ENCODE results near the gene FSTL5. TPM values are rescaled to one million over a fixed set of nuclear protein-coding genes. Genes with fewer than 3 reads are reported as not detected.

Gene FSTL5
- total RNA-seq, 1 experiment from 2014 or later = 0.55 TPM

DNA sequence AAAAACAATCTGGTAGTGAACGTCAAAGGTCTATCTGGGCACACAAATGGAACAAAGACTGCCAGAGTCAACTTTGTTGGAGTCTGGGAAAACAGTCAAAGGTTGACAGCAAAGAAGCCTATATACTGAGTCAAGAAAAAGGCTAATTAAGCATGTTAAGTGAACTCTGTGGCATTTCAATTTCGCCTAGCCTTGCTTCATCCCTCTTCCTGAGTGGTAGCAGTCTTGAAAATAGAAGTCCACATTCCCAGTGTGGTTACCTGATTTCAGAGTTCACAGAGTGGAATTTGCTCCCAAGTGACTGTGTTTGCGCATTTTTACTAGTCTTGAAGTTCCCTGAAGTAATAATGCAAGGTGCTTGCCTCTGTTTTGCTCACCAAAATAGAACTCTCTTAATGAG, 760.0 kb downstream of the FSTL5 start:
- no peaks in the 10 kb centered on the region for H3K27me3 Mint-ChIP-seq (ENCODE audit: low read depth)
- peak overlapping the region; percentile 85 for H3K27ac Mint-ChIP-seq
- TF ChIP-seq PRRX2 (CRISPR knock-in tag; IDR thresholded peaks at IDR 0.05) = no peak
- no peak for TF ChIP-seq TEAD4 (CRISPR knock-in tag; IDR thresholded peaks at IDR 0.05)
- TF ChIP-seq MYBL2 (CRISPR knock-in tag; IDR thresholded peaks at IDR 0.05) = no peak
- no peak for TF ChIP-seq ZNF263 (CRISPR knock-in tag; IDR thresholded peaks at IDR 0.05; ENCODE audit: low read depth)
- TF ChIP-seq ATF1 (CRISPR knock-in tag; IDR thresholded peaks at IDR 0.05) = no peak
- TF ChIP-seq NFATC4 (CRISPR knock-in tag; IDR thresholded peaks at IDR 0.05) = no peak
- no peak for TF ChIP-seq ZNF416 (CRISPR knock-in tag; IDR thresholded peaks at IDR 0.05)
- TF ChIP-seq SMAD3 (CRISPR knock-in tag; IDR thresholded peaks at IDR 0.05; ENCODE audit: borderline replicate concordance) = no peak
- no peak for TF ChIP-seq RORB (CRISPR knock-in tag; IDR thresholded peaks at IDR 0.05)
- no peak for TF ChIP-seq KAT7 (CRISPR knock-in tag; IDR thresholded peaks at IDR 0.05; ENCODE audit: borderline replicate concordance)
- TF ChIP-seq NR1H2 (CRISPR knock-in tag; IDR thresholded peaks at IDR 0.05) = no peak
- TF ChIP-seq HMGA2 (CRISPR knock-in tag; IDR thresholded peaks at IDR 0.05) = no peak
- no peak for TF ChIP-seq FOXK1 (CRISPR knock-in tag; IDR thresholded peaks at IDR 0.05)
- TF ChIP-seq, protein P1, sequence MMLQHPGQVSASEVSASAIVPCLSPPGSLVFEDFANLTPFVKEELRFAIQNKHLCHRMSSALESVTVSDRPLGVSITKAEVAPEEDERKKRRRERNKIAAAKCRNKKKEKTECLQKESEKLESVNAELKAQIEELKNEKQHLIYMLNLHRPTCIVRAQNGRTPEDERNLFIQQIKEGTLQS (CRISPR knock-in tag; conservative IDR thresholded peaks at IDR 0.05) = no peak
- TF ChIP-seq NR3C1 (CRISPR knock-in tag; conservative IDR thresholded peaks at IDR 0.05; ENCODE audit: low read depth) = no peak
- TF ChIP-seq, protein P2, sequence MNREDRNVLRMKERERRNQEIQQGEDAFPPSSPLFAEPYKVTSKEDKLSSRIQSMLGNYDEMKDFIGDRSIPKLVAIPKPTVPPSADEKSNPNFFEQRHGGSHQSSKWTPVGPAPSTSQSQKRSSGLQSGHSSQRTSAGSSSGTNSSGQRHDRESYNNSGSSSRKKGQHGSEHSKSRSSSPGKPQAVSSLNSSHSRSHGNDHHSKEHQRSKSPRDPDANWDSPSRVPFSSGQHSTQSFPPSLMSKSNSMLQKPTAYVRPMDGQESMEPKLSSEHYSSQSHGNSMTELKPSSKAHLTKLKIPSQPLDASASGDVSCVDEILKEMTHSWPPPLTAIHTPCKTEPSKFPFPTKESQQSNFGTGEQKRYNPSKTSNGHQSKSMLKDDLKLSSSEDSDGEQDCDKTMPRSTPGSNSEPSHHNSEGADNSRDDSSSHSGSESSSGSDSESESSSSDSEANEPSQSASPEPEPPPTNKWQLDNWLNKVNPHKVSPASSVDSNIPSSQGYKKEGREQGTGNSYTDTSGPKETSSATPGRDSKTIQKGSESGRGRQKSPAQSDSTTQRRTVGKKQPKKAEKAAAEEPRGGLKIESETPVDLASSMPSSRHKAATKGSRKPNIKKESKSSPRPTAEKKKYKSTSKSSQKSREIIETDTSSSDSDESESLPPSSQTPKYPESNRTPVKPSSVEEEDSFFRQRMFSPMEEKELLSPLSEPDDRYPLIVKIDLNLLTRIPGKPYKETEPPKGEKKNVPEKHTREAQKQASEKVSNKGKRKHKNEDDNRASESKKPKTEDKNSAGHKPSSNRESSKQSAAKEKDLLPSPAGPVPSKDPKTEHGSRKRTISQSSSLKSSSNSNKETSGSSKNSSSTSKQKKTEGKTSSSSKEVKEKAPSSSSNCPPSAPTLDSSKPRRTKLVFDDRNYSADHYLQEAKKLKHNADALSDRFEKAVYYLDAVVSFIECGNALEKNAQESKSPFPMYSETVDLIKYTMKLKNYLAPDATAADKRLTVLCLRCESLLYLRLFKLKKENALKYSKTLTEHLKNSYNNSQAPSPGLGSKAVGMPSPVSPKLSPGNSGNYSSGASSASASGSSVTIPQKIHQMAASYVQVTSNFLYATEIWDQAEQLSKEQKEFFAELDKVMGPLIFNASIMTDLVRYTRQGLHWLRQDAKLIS (CRISPR knock-in tag; IDR thresholded peaks at IDR 0.05; ENCODE audit: borderline replicate concordance) = no peak
- no peak for TF ChIP-seq NFYB (CRISPR knock-in tag; conservative IDR thresholded peaks at IDR 0.05; ENCODE audit: low read depth)
- TF ChIP-seq, protein P3, sequence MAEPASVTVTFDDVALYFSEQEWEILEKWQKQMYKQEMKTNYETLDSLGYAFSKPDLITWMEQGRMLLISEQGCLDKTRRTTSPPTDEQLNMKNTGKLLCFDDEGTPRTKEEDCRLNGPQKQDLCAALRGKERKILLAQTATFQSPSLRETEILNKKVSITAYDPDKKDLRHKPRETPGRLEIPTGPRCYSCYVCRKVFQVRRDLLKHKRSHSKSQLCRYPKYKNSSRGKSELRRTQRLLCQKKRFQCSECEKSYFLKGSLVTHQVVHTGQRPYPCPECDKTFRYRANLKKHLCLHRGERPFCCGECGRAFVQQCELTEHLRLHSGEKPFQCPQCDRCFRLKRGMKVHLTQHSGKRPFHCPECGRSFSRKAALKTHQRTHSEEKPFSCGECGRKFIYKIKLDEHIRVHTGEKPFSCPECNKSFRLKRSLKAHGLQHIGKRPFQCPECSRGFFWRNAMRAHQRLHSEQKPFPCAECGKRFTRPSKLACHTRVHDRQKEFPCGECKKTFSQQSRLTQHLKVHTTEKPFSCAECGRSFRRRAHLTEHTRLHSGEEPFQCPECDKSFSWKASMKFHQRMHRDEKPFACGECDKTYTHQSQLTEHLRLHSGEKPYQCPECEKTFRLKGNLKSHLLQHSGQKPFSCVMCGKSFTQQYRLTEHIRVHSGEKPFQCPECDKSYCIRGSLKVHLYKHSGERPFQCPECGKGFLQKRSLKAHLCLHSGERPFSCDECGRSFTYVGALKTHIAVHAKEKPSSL (CRISPR knock-in tag; conservative IDR thresholded peaks at IDR 0.05) = no peak
- TF ChIP-seq, protein P4, sequence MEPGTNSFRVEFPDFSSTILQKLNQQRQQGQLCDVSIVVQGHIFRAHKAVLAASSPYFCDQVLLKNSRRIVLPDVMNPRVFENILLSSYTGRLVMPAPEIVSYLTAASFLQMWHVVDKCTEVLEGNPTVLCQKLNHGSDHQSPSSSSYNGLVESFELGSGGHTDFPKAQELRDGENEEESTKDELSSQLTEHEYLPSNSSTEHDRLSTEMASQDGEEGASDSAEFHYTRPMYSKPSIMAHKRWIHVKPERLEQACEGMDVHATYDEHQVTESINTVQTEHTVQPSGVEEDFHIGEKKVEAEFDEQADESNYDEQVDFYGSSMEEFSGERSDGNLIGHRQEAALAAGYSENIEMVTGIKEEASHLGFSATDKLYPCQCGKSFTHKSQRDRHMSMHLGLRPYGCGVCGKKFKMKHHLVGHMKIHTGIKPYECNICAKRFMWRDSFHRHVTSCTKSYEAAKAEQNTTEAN (CRISPR knock-in tag; IDR thresholded peaks at IDR 0.05) = no peak
- TF ChIP-seq, protein P5, sequence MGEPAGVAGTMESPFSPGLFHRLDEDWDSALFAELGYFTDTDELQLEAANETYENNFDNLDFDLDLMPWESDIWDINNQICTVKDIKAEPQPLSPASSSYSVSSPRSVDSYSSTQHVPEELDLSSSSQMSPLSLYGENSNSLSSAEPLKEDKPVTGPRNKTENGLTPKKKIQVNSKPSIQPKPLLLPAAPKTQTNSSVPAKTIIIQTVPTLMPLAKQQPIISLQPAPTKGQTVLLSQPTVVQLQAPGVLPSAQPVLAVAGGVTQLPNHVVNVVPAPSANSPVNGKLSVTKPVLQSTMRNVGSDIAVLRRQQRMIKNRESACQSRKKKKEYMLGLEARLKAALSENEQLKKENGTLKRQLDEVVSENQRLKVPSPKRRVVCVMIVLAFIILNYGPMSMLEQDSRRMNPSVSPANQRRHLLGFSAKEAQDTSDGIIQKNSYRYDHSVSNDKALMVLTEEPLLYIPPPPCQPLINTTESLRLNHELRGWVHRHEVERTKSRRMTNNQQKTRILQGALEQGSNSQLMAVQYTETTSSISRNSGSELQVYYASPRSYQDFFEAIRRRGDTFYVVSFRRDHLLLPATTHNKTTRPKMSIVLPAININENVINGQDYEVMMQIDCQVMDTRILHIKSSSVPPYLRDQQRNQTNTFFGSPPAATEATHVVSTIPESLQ (CRISPR knock-in tag; IDR thresholded peaks at IDR 0.05) = no peak
- H3K9me3 Mint-ChIP-seq = peaks cover 37% of the 10 kb centered on the region
- peaks cover 14% of the 10 kb centered on the region; the same call in 1 of the 2 replicates for H3K36me3 Mint-ChIP-seq
- ATAC-seq (no peak), DNase-seq (ENCODE audit: low spot score) (no peak)
- no peak overlapping the region for H3K4me3 Mint-ChIP-seq
- CTCF ChIA-PET = no interaction called here
- POLR2A ChIA-PET = no interaction called here
- H3K4me1 Mint-ChIP-seq = peaks cover 20% of the 10 kb centered on the region
